GM10266 (cell line): ENCODE data around the gene PUS3.

ENCODE experiments used
- DNase-seq: peaks from one replicate; pipeline ENCODE4 v3.0.0; 2012; ENCODE audit errors: extremely low spot score
- CTCF ChIP-seq: IDR thresholded peaks from 2 replicates; pipeline ENCODE4 v1.5.1; 2012; ENCODE audit warnings: mild to moderate bottlenecking, low read depth; ENCODE audit not compliant: control insufficient read depth, insufficient read depth; ENCODE audit errors: missing control alignments

The PUS3 gene

DNA sequence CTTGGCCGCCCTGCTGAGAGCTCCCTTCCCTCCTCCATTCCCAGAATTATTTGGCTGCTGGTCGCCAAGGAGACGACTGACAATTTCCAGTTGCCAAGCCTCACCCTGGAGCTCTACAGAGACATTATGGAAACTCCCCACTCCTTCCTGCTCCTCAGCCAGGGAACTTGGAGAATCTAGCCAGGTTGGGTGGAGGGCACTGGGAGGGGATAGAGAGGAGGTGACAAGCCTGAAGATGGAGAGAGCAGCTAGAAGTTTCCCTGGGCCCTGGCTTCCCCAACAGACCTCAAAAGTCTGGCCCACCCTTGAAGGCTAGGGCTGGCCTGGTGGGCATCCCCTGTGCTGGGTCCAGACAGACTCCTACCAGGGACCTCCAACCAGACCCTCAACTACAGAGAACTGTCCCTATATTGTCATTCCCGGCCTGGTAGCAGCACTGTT is 36.1 kb upstream of the PUS3 start:
- TF ChIP-seq CTCF: no peak
- no peak for DNase-seq

DNA sequence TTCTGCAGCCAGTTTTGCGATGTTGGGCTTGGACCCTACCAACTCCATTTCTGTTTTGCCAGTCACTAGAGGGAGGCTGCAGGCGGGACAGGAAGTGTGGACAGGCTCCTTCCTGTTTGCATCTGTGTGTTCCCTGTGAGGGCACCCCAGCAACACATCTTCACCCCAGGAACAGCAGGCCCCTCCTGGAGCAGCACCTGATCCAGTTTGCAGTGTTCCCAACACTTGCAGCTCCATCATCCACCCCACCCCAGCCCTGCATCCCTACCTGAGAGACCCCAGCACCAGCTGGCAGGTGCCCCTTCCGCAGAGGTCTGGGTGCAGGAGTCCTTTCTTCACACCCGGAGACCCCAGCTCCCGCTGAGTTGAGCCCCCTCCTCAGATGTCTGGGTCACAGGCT is 35.4 kb upstream of the PUS3 start:
- no peak for DNase-seq
- no peak for TF ChIP-seq CTCF

- no peak for DNase-seq
- no peak for TF ChIP-seq CTCF
Measured at GRCh38 chr11:125935618-125936199, 32.7 kb upstream of the PUS3 start.

DNA sequence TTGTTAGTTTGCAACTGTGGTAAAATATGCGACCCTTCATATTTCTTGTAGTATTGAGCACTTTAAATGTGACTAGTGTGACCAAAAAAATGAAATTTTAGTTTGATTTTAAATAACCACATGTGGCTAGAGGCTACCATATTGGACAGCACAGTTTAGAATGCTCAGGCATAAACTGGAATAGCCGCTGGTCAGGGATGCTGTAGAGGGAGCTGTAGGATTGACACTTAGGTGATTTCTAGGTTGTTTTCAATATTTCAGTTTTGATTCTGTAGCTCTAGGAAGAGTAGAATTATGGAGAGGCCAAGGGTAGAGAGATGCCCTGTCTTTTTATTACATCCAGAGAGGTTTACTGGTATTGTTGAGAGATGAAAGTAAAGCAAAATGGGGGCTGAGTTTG is 32.0 kb upstream of the PUS3 start:
- no peak for TF ChIP-seq CTCF
- DNase-seq: no peak

- no peak for DNase-seq
- no peak for TF ChIP-seq CTCF
Measured at GRCh38 chr11:125934473-125934872, 31.5 kb upstream of the PUS3 start.

GRCh38 chr11:125933030-125933813 is 30.2 kb upstream of the PUS3 start:
- DNase-seq: no peak
- no peak for TF ChIP-seq CTCF

GRCh38 chr11:125932301-125932700 is 29.3 kb upstream of the PUS3 start:
- DNase-seq: no peak
- no peak for TF ChIP-seq CTCF
